GM13976 (cell line): Measurements from ENCODE around the gene CRACDL.

Source experiments
- DNase-seq: peaks from one replicate; pipeline ENCODE4 v3.0.0; 2012; ENCODE audit warnings: low spot score
- CTCF ChIP-seq: IDR thresholded peaks from 2 replicates; pipeline ENCODE4 v1.5.1; 2012; ENCODE audit warnings: borderline replicate concordance, mild to moderate bottlenecking; ENCODE audit not compliant: insufficient read depth; ENCODE audit errors: extremely low read depth, missing control alignments, control extremely low read depth
- in situ Hi-C: fragments of 300-500 bp; cut with MboI; formaldehyde crosslinking; loops from one replicate; pipeline ENCODE4 v1.12.0; 2022; ENCODE audit warnings: low sequenced_read_pairs, mixed read lengths, inconsistent platforms; ENCODE audit not compliant: unreplicated experiment

CRACDL gene

GRCh38 chr2:98825404-98825803 lies 110.6 kb downstream of the CRACDL start:
- in situ Hi-C loops, result loop anchor here (25.0 kb wide), 1 partner anchor 413 kb away; no protein-coding TSS in a partner anchor
- no peak for TF ChIP-seq CTCF
- no peak for DNase-seq

GRCh38 chr2:98825020-98825350 lies 111.0 kb downstream of the CRACDL start:
- no peak for DNase-seq
- in situ Hi-C loops, result loop anchor here (25.0 kb wide), 1 partner anchor 413 kb away; no protein-coding TSS in a partner anchor
- TF ChIP-seq CTCF, result no peak

- no peak for TF ChIP-seq CTCF
- DNase-seq, result no peak
- in situ Hi-C loops, result loop anchor here (25.0 kb wide), 1 partner anchor 412 kb away; no protein-coding TSS in a partner anchor
These were observed 111.6 kb downstream of the CRACDL start for GRCh38 chr2:98824256-98825019.

GRCh38 chr2:98823196-98824170 lies 112.5 kb downstream of the CRACDL start:
- DNase-seq, result no peak
- no peak for TF ChIP-seq CTCF
- in situ Hi-C loops, result no loop called here

GRCh38 chr2:98822301-98823164 lies 113.5 kb downstream of the CRACDL start:
- in situ Hi-C loops, result no loop called here
- peak; percentile 1 for TF ChIP-seq CTCF
- peak; percentile 47 for DNase-seq

- in situ Hi-C loops, result no loop called here
- TF ChIP-seq CTCF, result no peak
- no peak for DNase-seq
These were observed 114.3 kb downstream of the CRACDL start for GRCh38 chr2:98821629-98822135.
